Measurements from ENCODE around the gene PCED1B.
"Not testable (repeated sequence)": the region's sequence is repeated elsewhere in the genome, so short reads cannot be mapped to it uniquely, and the experiment has no call there.

DNA sequence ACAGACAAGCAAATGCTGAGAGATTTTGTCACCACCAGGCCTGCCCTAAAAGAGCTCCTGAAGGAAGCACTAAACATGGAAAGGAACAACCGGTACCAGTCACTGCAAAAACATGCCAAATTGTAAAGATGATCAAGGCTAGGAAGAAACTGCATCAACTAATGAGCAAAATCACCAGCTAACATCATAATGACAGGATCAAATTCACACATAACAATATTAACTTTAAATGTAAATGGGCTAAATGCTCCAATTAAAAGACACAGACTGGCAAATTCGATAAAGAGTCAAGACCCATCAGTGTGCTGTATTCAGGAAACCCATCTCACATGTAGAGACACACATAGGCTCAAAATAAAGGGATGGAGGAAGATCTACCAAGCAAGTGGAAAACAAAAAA is 20.8 kb upstream of the PCED1B start:
- TF ChIP-seq CTCF, POLR2A (IDR thresholded peaks at IDR 0.05): not testable (repeated sequence)

Data from upper lobe of left lung (tissue), 4 donors.